ENCODE data around the gene TNS1. TPM values are rescaled to one million over a fixed set of nuclear protein-coding genes. Genes with fewer than 3 reads are reported as not detected.

Gene TNS1
- total and polyA plus RNA-seq, 4 donors, result 67.0 to 377 (median 208) TPM

GRCh38 chr2:217958206-217958883 lies 44.5 kb downstream of the TNS1 start:
- peaks cover 0 to 13% (median 2%) of the 10 kb centered on the region in 4 donors for H3K36me3 ChIP-seq (ENCODE audit: control insufficient read depth in 4 of 4, insufficient read depth in 4 of 4, low read length in 4 of 4)
- H3K4me3 ChIP-seq, result no peak overlapping the region
- H3K4me1 ChIP-seq (ENCODE audit: control insufficient read depth in 5 of 5, insufficient read depth in 5 of 5, low read length in 5 of 5), result peaks cover 16 to 43% (median 36%) of the 10 kb centered on the region in 5 donors
- no peak overlapping the region for H3K9ac ChIP-seq (ENCODE audit: insufficient read depth in 1 of 2, low read length in 2 of 2)
- WGBS, 2 donors, result 93 to 94% methylated on average over 16 of the region's 16 CpGs
- H3K27me3 ChIP-seq (ENCODE audit: control insufficient read depth in 3 of 3, insufficient read depth in 3 of 3, low read length in 2 of 3), result no peaks in the 10 kb centered on the region
- no peak for TF ChIP-seq CTCF (IDR thresholded peaks at IDR 0.05; ENCODE audit: control extremely low read depth, extremely low read depth)
- H3K9me3 ChIP-seq (ENCODE audit: control insufficient read depth in 4 of 4, insufficient read depth in 3 of 4, low read length in 3 of 4), result no peaks in the 10 kb centered on the region
- ATAC-seq (ENCODE audit: insufficient read depth, low FRiP score) (no peak), DNase-seq (no peak)
- H3K27ac ChIP-seq (ENCODE audit: low read depth in 1 of 2, low read length in 1 of 2), result peak overlapping the region in 1 of 2 donors; percentile 40

- Histone ChIP-seq H3K27ac (ENCODE audit: low read depth in 1 of 2, low read length in 1 of 2) (peak overlapping the region; percentile 52 to 76), H3K4me3 (no peak overlapping the region), H3K27me3 (ENCODE audit: control insufficient read depth in 3 of 3, insufficient read depth in 3 of 3, low read length in 2 of 3) (no peaks in the 10 kb centered on the region), H3K4me1 (ENCODE audit: control insufficient read depth in 5 of 5, insufficient read depth in 5 of 5, low read length in 5 of 5) (peaks cover 20 to 56% (median 44%) of the 10 kb centered on the region in 5 donors), H3K9me3 (ENCODE audit: control insufficient read depth in 4 of 4, insufficient read depth in 3 of 4, low read length in 3 of 4) (no peaks in the 10 kb centered on the region), H3K36me3 (ENCODE audit: control insufficient read depth in 4 of 4, insufficient read depth in 4 of 4, low read length in 4 of 4) (peaks cover 0 to 16% (median 4%) of the 10 kb centered on the region in 4 donors), H3K9ac (ENCODE audit: insufficient read depth in 1 of 2, low read length in 2 of 2) (peak overlapping the region in 1 of 2 donors; percentile 0)
- WGBS, 2 donors, result 80% methylated on average over 15 to 16 of the region's 16 CpGs
- no peak for TF ChIP-seq CTCF (IDR thresholded peaks at IDR 0.05; ENCODE audit: control extremely low read depth, extremely low read depth)
- no peak for ATAC-seq (ENCODE audit: insufficient read depth, low FRiP score)
- DNase-seq, result peak in 1 of 3 donors; percentile 32
Observed at GRCh38 chr2:217956586-217957457, 46.0 kb downstream of the TNS1 start.

- WGBS, 2 donors, result 68 to 85% methylated on average over 7 of the region's 7 CpGs
- Histone ChIP-seq H3K4me1 (ENCODE audit: control insufficient read depth in 5 of 5, insufficient read depth in 5 of 5, low read length in 5 of 5) (peaks cover 20 to 60% (median 47%) of the 10 kb centered on the region in 5 donors), H3K27ac (ENCODE audit: low read depth in 1 of 2, low read length in 1 of 2) (peak overlapping the region; percentile 52 to 76), H3K27me3 (ENCODE audit: control insufficient read depth in 3 of 3, insufficient read depth in 3 of 3, low read length in 2 of 3) (no peaks in the 10 kb centered on the region), H3K9me3 (ENCODE audit: control insufficient read depth in 4 of 4, insufficient read depth in 3 of 4, low read length in 3 of 4) (no peaks in the 10 kb centered on the region), H3K36me3 (ENCODE audit: control insufficient read depth in 4 of 4, insufficient read depth in 4 of 4, low read length in 4 of 4) (peaks cover 0 to 16% (median 4%) of the 10 kb centered on the region in 4 donors), H3K4me3 (no peak overlapping the region), H3K9ac (ENCODE audit: insufficient read depth in 1 of 2, low read length in 2 of 2) (peak overlapping the region in 1 of 2 donors; percentile 0)
- DNase-seq (no peak), ATAC-seq (ENCODE audit: insufficient read depth, low FRiP score) (no peak)
- TF ChIP-seq CTCF (IDR thresholded peaks at IDR 0.05; ENCODE audit: control extremely low read depth, extremely low read depth), result no peak
Observed at GRCh38 chr2:217955881-217956493, 46.8 kb downstream of the TNS1 start.
